Skeletal muscle cell (primary cell): ENCODE results near the gene ZNF750.

Experiments used
- DNase-seq: peaks from one replicate; pipeline ENCODE4 v3.0.0-alpha.2; 2010; ENCODE audit warnings: low read depth
- H3K4me3 ChIP-seq: 2 replicates; pipeline ENCODE4 v1.5.1; 2011; ENCODE audit warnings: low read depth, mild to moderate bottlenecking, control low read depth, low read length, moderate library complexity

Gene ZNF750

GRCh38 chr17:82862737-82863382 is 23.0 kb upstream of the ZNF750 start:
- no peak for DNase-seq

GRCh38 chr17:82862191-82862590 is 22.4 kb upstream of the ZNF750 start:
- no peak overlapping the region for H3K4me3 ChIP-seq
- no peak for DNase-seq

More at GRCh38 chr17:82862737-82863382, 23.0 kb upstream of the ZNF750 start:
- H3K4me3 ChIP-seq = no peak overlapping the region

- DNase-seq = no peak
- no peak overlapping the region for H3K4me3 ChIP-seq
These were observed 21.6 kb upstream of the ZNF750 start for GRCh38 chr17:82861393-82861775.

DNA sequence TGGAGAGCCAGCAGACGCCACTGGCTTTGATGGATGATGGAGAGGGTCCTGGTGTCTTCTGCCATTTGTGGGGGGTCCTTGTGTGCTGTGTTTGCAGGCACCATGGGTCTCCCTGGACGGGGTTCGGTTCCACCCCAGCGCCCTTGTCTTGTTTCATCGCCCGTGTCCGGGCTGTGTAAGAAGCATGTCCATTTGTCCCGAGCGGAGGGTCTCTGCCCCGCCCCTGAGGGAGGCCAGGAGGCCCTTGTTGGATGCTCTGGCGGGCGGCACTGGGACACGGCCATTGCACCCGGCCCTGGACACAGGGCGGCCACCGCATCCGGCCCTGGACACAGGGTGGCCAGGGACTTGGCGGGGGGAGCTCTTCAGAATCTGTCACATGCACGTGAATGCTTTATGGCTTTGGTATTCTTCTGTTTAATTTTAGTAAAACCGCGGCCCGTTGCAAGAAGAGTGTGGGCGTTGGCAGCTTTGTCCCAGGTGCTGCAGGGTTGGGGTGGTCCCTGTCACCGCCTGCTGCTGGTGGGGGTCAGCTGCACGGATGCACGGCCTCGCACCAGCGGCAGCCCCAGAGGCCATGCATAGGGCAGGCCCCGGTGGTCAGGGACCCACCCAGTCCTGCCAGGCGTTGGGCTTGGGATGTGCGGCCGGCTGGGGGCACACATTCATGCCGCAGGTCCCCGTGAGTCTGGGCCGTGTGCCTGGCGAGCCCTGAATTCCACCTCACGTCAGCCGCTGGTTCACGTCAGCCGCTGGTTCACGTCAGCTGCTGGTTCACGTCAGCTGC is 21.0 kb upstream of the ZNF750 start:
- no peak for DNase-seq
- H3K4me3 ChIP-seq = no peak overlapping the region

DNA sequence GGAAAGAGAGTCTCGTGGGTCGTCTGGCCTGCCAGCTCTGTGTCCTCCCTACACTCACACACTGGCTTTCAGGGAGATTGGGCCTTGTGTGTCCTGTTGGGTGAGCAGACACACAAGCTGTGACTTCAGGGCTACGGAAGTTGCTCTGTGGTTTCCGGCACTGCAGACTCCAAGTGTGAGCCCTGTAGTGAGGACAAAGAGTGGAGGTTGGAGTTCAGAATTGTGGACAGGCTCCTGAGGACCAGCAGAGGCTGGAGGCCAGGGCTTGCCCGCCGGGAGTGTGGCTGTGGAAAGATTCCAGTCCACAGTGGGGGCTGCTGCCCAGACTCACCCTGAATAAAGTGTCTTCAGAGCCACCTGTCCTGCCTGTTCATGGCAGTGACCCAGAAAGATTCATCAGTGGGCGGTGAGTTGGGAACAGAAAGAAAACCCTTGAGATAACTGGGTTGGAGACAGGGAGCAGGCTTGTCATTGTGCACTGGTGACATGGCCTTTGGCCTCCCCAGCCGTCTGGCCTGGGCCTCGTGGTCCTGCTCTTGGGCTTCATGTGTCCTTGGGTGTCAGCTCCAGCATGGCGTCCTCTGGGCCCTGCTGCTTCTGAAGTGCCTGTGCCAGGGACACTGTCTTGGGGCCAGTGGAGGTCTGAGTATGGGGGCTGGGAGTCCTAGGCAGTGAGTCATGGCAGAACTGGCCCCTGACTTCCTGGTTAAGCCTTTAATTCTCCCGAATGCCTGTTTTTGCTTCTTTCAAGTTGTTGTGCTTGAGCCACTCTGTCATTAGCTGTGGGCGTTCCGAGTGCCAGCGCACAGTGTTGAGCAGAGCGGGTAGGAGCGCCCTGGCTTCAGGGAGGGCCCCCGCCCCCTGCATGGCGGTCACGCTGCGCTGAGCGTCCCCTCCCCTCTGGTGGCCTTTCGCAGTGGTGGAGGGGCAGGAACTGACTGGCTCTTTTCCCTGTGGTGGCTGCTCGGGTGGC is 19.9 kb upstream of the ZNF750 start:
- no peak overlapping the region for H3K4me3 ChIP-seq
- peak; percentile 31 for DNase-seq

DNA sequence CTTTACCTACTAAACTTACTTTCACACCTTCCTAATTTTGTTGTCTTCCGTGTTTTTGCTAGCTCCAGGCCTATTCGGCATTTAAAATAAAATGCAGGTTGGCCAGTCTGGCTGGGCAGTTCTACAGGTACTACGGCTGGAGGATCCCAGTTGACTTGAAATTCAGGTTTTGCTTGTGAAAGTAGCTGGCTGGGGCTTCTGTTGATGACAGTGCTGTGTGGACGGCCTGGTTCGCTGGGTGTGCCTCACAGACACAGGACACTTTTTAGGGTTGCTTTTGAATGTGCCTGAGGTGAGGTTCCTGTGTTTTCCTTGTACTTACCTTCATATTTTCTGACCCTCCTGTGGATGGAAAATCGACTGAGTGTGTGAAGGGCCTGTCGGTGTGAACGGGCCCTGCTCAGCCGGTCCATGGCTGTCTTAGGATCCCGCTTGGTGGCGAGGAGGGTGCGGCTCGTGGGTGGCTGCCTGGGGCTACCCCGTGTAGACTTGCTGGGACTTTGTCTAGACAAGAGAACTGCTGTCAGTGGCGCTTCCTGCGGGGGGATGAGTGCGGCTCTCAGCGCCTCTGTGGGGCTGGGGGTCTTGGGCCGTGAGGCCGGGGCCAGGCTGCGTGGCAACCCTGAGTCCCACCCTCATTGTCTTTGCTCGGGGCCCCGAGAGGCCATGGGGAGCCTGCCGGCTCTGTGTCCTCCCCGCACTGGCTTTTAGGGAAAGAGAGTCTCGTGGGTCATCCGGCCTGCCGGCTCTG is 18.7 kb upstream of the ZNF750 start:
- no peak overlapping the region for H3K4me3 ChIP-seq
- DNase-seq = no peak

DNA sequence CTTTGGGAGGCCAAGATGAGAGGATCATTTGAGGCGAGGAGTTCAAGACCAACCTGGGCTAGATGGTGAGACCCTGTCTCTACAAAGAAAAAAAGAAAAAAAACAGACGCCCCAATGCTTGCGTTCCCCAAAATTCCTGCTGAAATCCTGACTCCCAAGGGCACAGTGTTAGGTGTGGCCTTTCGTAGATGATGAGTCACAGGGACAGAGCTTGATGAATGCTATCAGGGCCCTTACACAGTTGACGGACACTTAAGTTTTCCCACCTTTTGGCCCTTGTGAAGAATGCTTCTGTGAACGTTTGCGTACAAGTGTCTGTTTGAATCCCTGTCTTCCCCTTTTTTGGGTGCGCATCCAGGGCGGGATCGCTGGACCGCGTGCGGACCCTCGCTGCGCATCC is 16.5 kb upstream of the ZNF750 start:
- no peak overlapping the region for H3K4me3 ChIP-seq
- no peak for DNase-seq

DNA sequence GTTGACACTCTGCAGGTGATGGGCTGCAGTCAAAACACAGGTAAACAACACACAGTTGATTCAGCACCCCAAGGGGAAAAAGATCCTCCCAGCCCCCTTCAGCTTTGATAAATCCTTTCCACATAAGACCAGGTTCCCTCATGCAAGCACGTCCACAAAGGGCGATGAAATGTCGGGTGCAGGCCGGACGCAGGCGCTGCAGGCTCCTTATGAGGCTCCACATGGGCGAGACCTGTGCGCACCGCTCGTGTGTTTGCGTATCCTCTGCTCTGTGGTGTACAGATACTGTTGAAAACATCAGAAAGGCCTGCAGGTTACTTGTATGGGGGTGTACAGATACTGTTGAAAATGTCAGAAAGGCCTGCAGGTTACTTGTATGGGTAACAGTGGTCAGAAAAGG is 14.4 kb upstream of the ZNF750 start:
- no peak overlapping the region for H3K4me3 ChIP-seq
- DNase-seq = no peak

DNA sequence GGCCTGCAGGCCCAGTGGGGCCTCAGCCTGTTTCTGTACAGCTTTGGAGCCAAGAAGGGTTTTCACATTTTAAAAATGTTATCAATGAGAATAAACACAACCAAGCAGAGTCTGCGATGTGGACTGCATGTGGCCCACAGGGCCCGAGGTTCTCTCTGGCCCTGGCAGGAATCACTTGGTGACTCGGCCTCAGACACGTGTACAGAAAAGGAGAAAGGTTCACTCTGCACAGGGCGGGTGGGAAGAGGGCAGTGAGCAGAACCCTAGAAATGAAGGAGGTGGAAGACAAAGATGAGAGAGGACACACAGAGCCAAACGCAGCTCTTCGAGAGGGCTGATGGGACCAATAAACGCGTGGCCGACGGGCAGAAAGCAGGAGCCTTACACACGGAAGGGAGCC is 11.6 kb upstream of the ZNF750 start:
- H3K4me3 ChIP-seq = no peak overlapping the region

DNA sequence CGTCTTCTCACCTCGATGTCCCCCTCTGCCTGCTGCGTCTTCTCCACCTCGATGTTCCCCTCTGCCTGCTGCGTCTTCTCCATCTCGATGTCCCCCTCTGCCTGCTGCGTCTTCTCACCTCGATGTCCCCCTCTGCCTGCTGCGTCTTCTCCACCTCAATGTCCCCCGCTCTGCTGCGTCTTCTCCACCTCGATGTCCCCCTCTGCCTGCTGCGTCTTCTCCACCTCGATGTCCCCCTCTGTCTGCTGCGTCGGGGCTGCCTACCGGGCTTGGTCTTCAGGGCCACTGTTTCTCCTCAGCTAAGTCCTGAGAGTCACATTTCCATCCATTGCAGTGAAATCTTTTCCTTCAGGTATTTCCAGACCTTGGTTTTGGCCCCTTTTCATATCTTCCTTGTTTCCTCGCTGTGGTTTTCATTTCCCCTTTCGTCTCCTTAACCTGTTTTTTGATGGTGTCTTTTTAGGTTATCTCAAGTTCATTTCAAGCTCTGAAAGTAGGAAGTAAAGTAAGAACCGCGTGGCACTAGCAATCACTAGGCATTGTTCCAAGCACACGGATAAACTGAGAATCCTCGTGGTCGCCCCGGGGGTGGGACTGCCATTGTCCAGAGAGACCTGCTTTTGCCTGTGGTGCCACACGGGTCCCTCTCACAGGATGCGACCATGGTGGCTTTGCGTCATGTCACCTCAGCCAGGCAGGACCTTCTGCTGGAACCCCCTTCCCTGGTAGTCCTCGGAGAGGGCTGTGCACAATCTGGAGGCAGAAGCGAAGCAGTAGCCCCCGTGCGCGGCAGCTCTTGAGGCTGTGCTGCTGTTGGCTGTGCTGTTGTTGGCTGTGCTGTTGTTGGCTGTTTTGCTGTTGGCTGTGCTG is 9.5 kb upstream of the ZNF750 start:
- DNase-seq = no peak
- no peak overlapping the region for H3K4me3 ChIP-seq

More for the DNA sequence above, 11.6 kb upstream of the ZNF750 start:
- DNase-seq = no peak

- peak; percentile 60 for DNase-seq
- H3K4me3 ChIP-seq = peak overlapping the region; percentile 9
These were observed 8.3 kb upstream of the ZNF750 start for GRCh38 chr17:82848022-82848592.

- no peak for DNase-seq
- H3K4me3 ChIP-seq = peak overlapping the region; percentile 25
These were observed 6.4 kb upstream of the ZNF750 start for GRCh38 chr17:82846061-82846691.

DNA sequence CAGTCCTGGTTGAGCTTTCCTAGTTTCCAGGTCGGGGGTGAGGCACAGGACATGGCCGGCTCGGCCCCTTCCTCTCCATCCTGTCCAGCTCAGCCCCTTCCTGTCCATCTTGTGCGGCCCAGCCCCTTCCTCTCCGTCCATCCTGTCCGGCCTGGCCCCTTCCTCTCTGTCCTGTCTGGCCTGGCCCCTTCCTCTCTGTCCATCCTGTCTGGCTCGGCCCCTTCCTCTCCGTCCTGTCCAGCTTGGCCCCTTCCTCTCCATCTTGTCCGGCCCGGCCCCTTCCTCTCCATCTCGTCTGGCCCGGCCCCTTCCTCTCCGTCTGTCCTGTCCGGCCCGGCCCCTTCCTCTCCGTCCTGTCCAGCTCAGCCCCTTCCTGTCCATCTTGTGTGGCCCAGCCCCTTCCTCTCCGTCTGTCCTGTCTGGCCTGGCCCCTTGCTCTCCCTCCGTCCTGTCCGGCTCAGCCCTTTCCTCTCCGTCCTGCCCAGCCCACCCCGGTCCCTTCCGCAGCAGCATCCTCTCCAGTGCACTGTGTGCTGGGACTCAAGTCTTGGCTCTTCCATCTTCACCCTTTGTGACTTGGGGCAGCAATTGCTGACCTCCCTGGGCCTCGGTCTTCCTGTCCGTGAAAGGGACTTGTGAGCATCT is 5.5 kb upstream of the ZNF750 start:
- H3K4me3 ChIP-seq = peak overlapping the region; percentile 25
- no peak for DNase-seq

DNA sequence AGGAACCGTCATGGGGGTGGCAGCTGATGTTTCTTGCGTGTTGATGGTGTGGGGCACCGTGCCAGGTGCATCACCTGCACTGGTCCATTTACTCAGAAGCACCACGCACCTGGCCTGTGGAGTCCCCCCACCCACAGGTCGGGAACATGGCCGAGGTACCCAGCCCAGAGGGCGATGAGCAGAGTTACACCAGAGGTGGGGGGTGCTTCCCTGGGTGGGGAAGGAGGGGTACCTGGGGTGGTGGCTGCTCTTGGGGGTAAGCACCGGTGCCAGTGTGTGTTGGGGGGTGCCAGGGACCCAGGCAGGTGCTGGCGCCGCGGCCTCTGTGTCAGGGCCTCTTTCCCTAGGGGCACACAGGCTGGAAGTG is 5.0 kb upstream of the ZNF750 start:
- no peak for DNase-seq
- no peak overlapping the region for H3K4me3 ChIP-seq

GRCh38 chr17:82843904-82844680 is 4.3 kb upstream of the ZNF750 start:
- no peak overlapping the region for H3K4me3 ChIP-seq
- DNase-seq = no peak

DNA sequence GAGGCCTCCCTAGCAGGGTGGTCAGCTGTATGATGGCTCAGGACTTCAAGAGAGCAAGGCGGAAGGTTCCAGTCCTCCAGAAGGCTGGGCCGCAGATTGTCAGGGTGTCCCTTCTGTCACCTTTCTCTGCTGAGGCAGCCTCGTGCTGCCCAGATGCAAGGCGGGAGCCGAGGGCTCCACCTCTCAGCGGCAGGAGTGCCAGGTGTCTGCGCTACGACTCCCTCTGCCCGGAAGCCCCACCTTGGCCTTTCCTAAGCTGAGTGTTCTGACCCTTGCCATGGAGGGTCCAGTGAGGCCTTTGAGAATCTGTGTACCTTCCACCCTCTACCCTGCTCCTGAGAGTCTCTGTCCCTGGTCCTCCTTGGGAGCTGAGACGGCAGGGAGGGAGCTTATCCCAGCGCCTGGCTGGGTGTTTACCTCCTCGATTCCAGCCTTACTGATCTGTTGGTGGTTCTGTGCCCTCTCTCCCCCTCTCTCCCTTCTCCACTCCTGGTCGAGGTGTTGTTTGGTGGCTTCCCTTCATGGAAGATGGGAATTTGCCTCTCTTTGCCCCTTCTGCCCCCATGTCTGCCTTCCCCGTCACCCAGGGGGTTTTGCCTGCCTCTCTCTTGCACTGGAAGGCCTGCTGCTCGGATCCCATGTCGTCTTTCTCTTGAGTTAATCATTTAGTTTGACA is 2.2 kb upstream of the ZNF750 start:
- DNase-seq = no peak
- no peak overlapping the region for H3K4me3 ChIP-seq
